Measurements from ENCODE around the gene STMN3.
A peak's percentile ranks its signal among the peaks of the same experiment; 100 is the strongest.
"Not testable (repeated sequence)": the region's sequence is repeated elsewhere in the genome, so short reads cannot be mapped to it uniquely, and the experiment has no call there.

The STMN3 gene

DNA sequence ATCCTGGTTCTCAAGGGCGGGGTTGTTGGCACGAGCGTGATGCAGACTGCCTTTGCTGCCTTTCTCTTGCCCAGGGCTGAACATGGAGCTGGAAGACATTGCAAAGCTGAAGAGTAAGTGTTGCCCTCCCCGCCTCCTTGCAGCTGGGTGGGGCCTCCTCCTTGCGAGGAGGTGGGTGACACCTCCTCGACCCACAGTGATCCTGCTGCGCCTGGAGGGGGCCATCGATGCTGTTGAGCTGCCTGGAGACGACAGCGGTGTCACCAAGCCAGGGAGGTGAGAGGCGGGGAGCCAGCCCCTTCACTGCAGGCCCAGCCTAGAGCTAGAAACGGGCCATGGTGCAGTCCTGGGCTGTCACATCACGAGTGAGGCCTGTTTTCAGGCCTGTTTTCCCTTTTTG is 24.8 kb upstream of the STMN3 start:
- DNase-seq (no peak), ATAC-seq (replicated peaks) (no peak)
- peaks cover 13% of the 10 kb centered on the region for H3K36me3 Mint-ChIP-seq (ENCODE audit: insufficient read depth)
- no peaks in the 10 kb centered on the region for H3K4me1 Mint-ChIP-seq (ENCODE audit: low read depth in 2 of 2)
- no peaks in the 10 kb centered on the region for H3K27me3 Mint-ChIP-seq
- no peaks in the 10 kb centered on the region for H3K9me3 Mint-ChIP-seq
- no peak overlapping the region for H3K27ac Mint-ChIP-seq
- H3K4me3 Mint-ChIP-seq, result no peak overlapping the region

DNA sequence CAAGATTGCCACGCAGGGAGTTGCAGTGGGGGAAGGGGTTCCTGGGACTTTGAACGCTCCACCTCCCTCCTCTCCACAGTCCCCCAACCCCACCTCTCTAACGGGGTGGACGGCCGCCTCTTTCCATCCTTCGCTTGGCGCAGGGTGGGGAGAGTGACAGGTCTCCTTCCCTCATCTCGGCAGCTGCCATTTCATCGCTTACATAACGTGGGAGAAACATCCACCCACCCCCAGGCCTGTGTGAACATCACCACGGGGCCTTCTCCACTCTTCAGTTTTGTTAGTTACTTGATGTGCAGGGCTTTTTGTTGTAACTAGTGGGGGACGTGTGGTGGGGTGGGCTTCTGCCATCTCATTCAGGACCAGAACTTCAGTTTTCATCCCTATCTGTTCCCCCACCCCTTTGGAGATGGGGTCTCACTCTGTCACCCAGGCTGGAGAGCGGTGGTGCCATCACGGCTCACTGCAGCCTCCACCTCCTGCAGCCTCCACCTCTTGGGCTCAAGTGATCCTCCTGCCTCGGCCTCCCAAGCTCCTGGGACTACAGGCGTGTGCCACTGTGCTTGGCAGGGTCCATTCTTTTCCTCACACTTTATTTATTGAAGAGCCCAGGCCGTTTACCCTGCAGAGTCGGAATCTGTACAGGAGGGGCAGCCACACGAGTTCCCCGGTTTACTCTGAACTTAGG is 22.6 kb upstream of the STMN3 start:
- Mint-ChIP-seq H3K4me1 (ENCODE audit: low read depth in 2 of 2) (no peaks in the 10 kb centered on the region), H3K27me3 (no peaks in the 10 kb centered on the region), H3K9me3 (no peaks in the 10 kb centered on the region), H3K36me3 (ENCODE audit: insufficient read depth) (peaks cover 15% of the 10 kb centered on the region), H3K4me3 (no peak overlapping the region), H3K27ac (no peak overlapping the region)
- no peak for ATAC-seq (replicated peaks)
- no peak for DNase-seq

DNA sequence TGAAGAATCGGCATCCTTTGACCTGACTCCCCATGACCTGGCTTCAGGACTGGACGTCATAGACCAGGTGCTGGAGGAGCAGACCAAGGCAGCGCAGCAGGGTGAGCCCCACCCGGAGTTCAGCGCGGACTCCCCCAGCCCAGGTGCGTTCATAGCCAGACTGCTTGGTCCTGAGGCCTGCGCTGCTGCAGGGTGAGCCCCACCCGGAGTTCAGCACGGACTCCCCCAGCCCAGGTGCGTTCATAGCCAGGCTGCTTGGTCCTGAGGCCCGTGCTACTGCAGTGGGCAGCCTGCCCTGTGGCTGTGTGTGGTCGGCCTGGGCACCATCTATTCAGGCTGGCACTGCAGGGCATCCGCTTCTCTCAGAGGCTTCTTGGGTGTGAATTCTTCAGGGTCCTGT is 20.7 kb upstream of the STMN3 start:
- Mint-ChIP-seq H3K27ac (no peak overlapping the region), H3K36me3 (ENCODE audit: insufficient read depth) (peaks cover 11% of the 10 kb centered on the region), H3K9me3 (no peaks in the 10 kb centered on the region), H3K4me1 (ENCODE audit: low read depth in 2 of 2) (no peaks in the 10 kb centered on the region), H3K4me3 (no peak overlapping the region), H3K27me3 (no peaks in the 10 kb centered on the region)
- ATAC-seq (replicated peaks), result no peak
- DNase-seq, result no peak

DNA sequence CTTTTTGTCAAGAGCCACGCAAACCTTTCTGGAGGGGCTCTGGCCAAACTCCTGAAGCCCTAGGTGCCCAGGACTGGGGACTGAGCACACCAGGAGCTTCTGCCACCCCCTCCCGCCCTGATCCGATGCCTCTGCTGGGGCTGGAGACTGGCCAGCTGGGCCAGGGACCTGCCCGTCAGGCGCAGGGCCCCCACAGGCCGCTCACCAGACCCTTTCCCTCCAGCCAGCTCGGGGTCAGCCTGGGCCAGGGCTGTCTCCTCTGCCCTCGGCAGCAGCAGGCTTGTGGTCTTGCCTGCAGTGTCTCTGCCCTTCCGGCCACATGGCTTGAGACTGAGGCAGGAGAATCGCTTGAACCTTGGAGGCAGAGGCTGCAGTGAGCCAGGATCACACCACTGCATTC is 19.4 kb upstream of the STMN3 start:
- H3K27ac Mint-ChIP-seq, result no peak overlapping the region

DNA sequence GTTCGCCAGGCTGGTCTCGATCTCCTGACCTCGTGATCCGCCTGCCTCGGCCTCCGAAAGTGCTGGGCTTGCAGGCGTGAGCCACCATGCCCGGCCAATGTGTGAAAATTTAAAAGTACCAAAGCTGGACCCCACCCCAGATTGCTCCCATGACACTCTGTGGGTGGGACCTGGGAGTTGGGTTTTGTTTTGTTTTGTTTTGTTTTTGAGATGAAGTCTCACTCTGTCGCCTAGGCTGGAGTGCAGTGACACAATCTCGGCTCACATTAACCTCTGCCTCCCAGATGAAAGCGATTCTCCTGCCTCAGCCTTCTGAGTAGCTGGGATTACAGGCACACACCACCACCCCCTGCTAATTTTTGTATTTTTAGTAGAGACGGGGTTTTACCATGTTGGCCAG is 18.5 kb upstream of the STMN3 start:
- DNase-seq; H3K4me1 Mint-ChIP-seq (ENCODE audit: low read depth in 2 of 2): not testable (repeated sequence)
- H3K36me3 Mint-ChIP-seq (ENCODE audit: insufficient read depth), result peaks cover 14% of the 10 kb centered on the region

More for the DNA sequence above, 19.4 kb upstream of the STMN3 start:
- no peak for DNase-seq
- Mint-ChIP-seq H3K36me3 (ENCODE audit: insufficient read depth) (peaks cover 9% of the 10 kb centered on the region), H3K9me3 (no peaks in the 10 kb centered on the region), H3K4me1 (ENCODE audit: low read depth in 2 of 2) (no peaks in the 10 kb centered on the region), H3K27me3 (no peaks in the 10 kb centered on the region), H3K4me3 (no peak overlapping the region)
- ATAC-seq (replicated peaks), result no peak

GRCh38 chr20:63668351-63668750 is 15.1 kb upstream of the STMN3 start:
- Mint-ChIP-seq H3K27me3 (no peaks in the 10 kb centered on the region), H3K4me1 (ENCODE audit: low read depth in 2 of 2) (no peaks in the 10 kb centered on the region), H3K36me3 (ENCODE audit: insufficient read depth) (peaks cover 15% of the 10 kb centered on the region), H3K9me3 (no peaks in the 10 kb centered on the region), H3K4me3 (no peak overlapping the region), H3K27ac (no peak overlapping the region)
- no peak for ATAC-seq (replicated peaks)
- no peak for DNase-seq

More for the DNA sequence above, 18.5 kb upstream of the STMN3 start:
- H3K27me3 Mint-ChIP-seq; H3K27ac Mint-ChIP-seq; H3K9me3 Mint-ChIP-seq; ATAC-seq (replicated peaks); H3K4me3 Mint-ChIP-seq: not testable (repeated sequence)

- Mint-ChIP-seq H3K27ac (no peak overlapping the region), H3K4me3 (no peak overlapping the region), H3K36me3 (ENCODE audit: insufficient read depth) (peaks cover 15% of the 10 kb centered on the region)
Measured at GRCh38 chr20:63667858-63668257, 14.6 kb upstream of the STMN3 start.

GRCh38 chr20:63665708-63666107 is 12.5 kb upstream of the STMN3 start:
- Mint-ChIP-seq H3K9me3 (no peaks in the 10 kb centered on the region), H3K4me3 (no peak overlapping the region), H3K36me3 (ENCODE audit: insufficient read depth) (peaks cover 16% of the 10 kb centered on the region), H3K4me1 (ENCODE audit: low read depth in 2 of 2) (no peaks in the 10 kb centered on the region), H3K27ac (peak overlapping the region in 1 of 2 donors; percentile 82), H3K27me3 (no peaks in the 10 kb centered on the region)
- DNase-seq (no peak), ATAC-seq (replicated peaks) (no peak)

More at GRCh38 chr20:63667858-63668257, 14.6 kb upstream of the STMN3 start:
- no peaks in the 10 kb centered on the region for H3K4me1 Mint-ChIP-seq (ENCODE audit: low read depth in 2 of 2)
- no peaks in the 10 kb centered on the region for H3K9me3 Mint-ChIP-seq
- DNase-seq (no peak), ATAC-seq (replicated peaks) (no peak)
- no peaks in the 10 kb centered on the region for H3K27me3 Mint-ChIP-seq

DNA sequence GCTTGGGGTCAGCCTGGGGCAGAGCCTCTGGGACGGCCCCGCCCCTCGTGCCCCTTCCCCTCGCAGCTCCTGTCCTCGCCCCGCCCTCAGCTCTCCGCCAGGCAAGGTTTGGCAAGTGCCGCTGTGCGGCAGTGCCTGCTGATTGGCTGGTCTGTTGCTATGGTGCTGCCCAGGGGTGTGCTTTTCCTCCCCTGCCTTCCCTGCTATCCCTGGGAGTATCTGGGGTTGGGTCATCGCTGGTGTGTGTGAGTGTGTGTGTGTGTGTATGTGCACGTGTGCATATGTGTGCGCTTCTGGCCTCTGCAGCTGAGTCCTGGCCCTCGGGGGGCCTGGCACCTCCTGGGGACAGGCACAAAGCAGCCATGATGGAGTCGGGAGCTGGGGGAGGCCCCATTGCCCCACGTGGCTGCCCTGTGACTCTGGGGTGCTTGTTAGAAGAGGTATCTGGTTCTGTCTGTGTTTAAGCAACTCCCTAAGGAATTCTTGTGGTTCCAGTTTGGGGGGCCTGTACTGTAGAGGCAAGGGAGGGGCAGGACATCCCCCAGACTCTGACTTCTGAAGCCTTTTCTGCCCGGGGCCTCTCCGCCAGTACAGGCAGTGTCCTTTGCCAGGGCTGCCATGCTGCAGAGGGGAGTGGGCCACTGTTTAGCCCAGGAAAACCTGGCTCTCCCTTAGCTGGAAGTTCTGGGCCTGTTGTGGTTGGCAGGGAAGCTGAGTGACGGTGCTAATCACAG is 11.8 kb upstream of the STMN3 start:
- ATAC-seq (replicated peaks), result no peak
- Mint-ChIP-seq H3K36me3 (ENCODE audit: insufficient read depth) (peaks cover 16% of the 10 kb centered on the region), H3K9me3 (no peaks in the 10 kb centered on the region), H3K4me1 (ENCODE audit: low read depth in 2 of 2) (peaks cover 2 to 6% of the 10 kb centered on the region in 2 donors), H3K4me3 (no peak overlapping the region), H3K27ac (no peak overlapping the region), H3K27me3 (no peaks in the 10 kb centered on the region)
- no peak for DNase-seq

DNA sequence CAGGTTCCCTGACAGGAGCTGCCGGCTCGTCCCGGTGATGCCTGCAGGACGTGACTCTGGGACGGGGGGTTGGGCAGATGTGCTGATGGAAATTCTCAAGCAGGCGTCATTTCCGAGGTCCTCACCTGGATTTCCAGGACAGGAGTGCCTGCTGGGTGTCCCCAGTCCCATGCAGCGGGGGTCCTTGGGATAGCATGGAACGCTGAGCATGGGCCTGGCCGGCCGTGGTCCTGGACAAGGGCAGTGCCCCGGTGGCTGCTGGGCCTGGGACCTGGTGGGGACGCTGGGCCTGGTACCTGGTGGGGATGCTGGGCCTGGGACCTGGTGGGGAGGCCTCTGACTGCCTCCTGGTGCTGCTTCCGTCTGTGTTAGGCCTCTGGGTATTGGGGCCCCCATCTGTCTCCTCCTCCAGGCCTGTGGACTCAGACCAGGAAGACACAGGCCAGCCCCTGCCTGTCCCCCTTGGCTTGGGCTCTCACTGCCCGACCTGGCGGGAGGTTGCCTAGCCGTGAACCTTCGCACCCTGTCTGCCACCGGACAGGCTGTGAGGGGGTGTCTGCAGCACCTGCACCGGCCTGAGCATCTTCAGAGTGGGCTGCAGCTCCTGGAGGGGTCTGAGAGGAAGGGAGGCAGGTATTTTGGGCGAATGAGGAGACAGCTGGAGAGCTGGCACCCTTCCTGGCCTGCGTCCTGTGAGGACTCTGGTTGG is 11.1 kb upstream of the STMN3 start:
- no peak for ATAC-seq (replicated peaks)
- Mint-ChIP-seq H3K4me1 (ENCODE audit: low read depth in 2 of 2) (peaks cover 7 to 13% of the 10 kb centered on the region in 2 donors), H3K27me3 (no peaks in the 10 kb centered on the region), H3K27ac (no peak overlapping the region), H3K9me3 (no peaks in the 10 kb centered on the region), H3K4me3 (no peak overlapping the region), H3K36me3 (ENCODE audit: insufficient read depth) (peaks cover 16% of the 10 kb centered on the region)
- no peak for DNase-seq

DNA sequence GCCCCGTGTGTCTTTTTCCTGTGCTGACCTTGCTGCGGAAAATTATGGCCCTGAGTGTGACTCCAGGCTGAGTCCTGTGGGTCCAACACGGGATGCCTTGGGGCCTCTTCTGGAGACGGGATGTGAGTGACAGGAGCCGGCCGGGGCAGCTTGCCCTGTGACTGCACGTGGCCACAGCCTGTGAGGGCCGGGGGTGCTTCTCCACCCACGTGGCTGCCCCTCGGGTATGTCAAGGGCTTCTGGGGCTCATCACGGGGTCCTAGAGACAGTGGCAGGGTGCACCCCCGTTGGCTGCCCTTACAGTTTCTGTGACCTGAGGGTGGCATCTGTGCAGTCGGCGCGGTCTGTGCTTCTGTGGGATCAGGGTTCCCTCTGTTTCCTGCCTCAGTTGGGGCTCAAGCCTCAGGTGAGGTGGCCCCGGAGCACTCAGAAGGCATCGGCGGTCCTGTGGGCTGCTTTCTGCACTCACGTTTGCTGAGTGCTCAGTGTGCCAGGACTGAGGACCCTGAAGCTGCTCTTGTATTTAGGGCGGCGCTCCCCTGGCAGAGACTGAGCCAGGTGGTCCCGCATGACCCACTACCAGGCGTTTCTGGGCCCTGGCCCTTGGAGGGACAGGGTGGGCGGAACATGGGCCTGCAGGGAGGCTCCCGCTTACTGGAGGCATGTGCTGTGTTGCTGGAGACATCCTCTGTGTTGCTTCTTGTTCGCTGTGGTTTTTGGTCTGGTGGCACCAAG is 10.3 kb upstream of the STMN3 start:
- Mint-ChIP-seq H3K27me3 (no peaks in the 10 kb centered on the region), H3K27ac (no peak overlapping the region), H3K4me3 (no peak overlapping the region), H3K36me3 (ENCODE audit: insufficient read depth) (peaks cover 19% of the 10 kb centered on the region), H3K9me3 (no peaks in the 10 kb centered on the region), H3K4me1 (ENCODE audit: low read depth in 2 of 2) (peaks cover 15 to 16% of the 10 kb centered on the region in 2 donors)
- no peak for DNase-seq
- no peak for ATAC-seq (replicated peaks)

GRCh38 chr20:63662813-63663189 is 9.6 kb upstream of the STMN3 start:
- no peaks in the 10 kb centered on the region for H3K27me3 Mint-ChIP-seq
- H3K27ac Mint-ChIP-seq, result no peak overlapping the region
- H3K9me3 Mint-ChIP-seq, result no peaks in the 10 kb centered on the region
- H3K4me3 Mint-ChIP-seq, result no peak overlapping the region
- ATAC-seq (replicated peaks) (no peak), DNase-seq (no peak)
- H3K36me3 Mint-ChIP-seq (ENCODE audit: insufficient read depth), result peaks cover 24% of the 10 kb centered on the region
- H3K4me1 Mint-ChIP-seq (ENCODE audit: low read depth in 2 of 2), result peaks cover 20 to 22% of the 10 kb centered on the region in 2 donors
